ENCODE results near the gene SSBP2. TPM values are rescaled to one million over a fixed set of nuclear protein-coding genes. Genes with fewer than 3 reads are reported as not detected.

The SSBP2 gene
- total RNA-seq, 1 experiment from 2014 or later: 5.2 TPM

GRCh38 chr5:81371354-81371876, 379.5 kb downstream of the SSBP2 start:
- H2AFZ ChIP-seq (ENCODE audit: low read depth, low read length, poor library complexity, severe bottlenecking): no peak overlapping the region
- H3K4me2 ChIP-seq (ENCODE audit: low read length): no peak overlapping the region
- no peaks in the 10 kb centered on the region for H3K36me3 ChIP-seq (ENCODE audit: control insufficient read depth in 1 of 2, insufficient read depth in 2 of 2, low read length in 2 of 2)
- no peak overlapping the region for H3K27ac ChIP-seq (ENCODE audit: low read depth, low read length)
- H4K20me1 ChIP-seq (ENCODE audit: insufficient read depth): no peaks in the 10 kb centered on the region
- no peaks in the 10 kb centered on the region for H3K27me3 ChIP-seq (ENCODE audit: insufficient read depth, low read length)
- no TSS peak for BruUV-seq (replicated peaks)
- H3K79me2 ChIP-seq (ENCODE audit: insufficient read depth, low read length): no peaks in the 10 kb centered on the region
- POLR2A ChIA-PET: no interaction called here
- ATAC-seq: no peak
- H3K9ac ChIP-seq (ENCODE audit: low read length): no peak overlapping the region
- no peaks in the 10 kb centered on the region for H3K9me3 ChIP-seq (ENCODE audit: control insufficient read depth in 1 of 2, insufficient read depth in 1 of 2, low read depth in 1 of 2, low read length in 2 of 2)
- H3K4me3 ChIP-seq (replicated peaks in 1 of 2; ENCODE audit: low read depth in 1 of 2, low read length in 2 of 2): no peak overlapping the region
- no peaks in the 10 kb centered on the region for H3K9me2 ChIP-seq (ENCODE audit: insufficient read depth)
- no peak for DNase-seq (ENCODE audit: low read depth, low spot score)
- RAD21 ChIA-PET (ENCODE audit: low non-redundant PET in 1 of 2, low total read pairs in 2 of 2, uncharacterized antibody in 2 of 2, unreplicated experiment in 2 of 2): no interaction called here
- TF ChIP-seq REST (IDR thresholded peaks at IDR 0.05; ENCODE audit: low read depth) (no peak), ATF3 (IDR thresholded peaks at IDR 0.05) (no peak), ZNF274 (IDR thresholded peaks at IDR 0.05; ENCODE audit: low read depth, low read length) (no peak), EZH2phosphoT487 (IDR thresholded peaks at IDR 0.05; ENCODE audit: borderline replicate concordance) (no peak), YY1 (IDR thresholded peaks at IDR 0.05; ENCODE audit: extremely low read depth, insufficient replicate concordance, low read depth, low read length) (no peak), CEBPB (IDR thresholded peaks at IDR 0.05; ENCODE audit: low read depth) (no peak), SRF (IDR thresholded peaks at IDR 0.05; ENCODE audit: low read depth) (no peak)
- CTCF ChIA-PET: no interaction called here
- no peaks in the 10 kb centered on the region for H3K4me1 ChIP-seq (ENCODE audit: control insufficient read depth in 1 of 2, insufficient read depth in 2 of 2, low read length in 2 of 2)
- intact Hi-C loops (cut with micrococcal nuclease): no loop called here

Data from HCT116 (cell line).